GM06990 (cell line): ENCODE measurements around the gene C2CD4C.
"Not testable (repeated sequence)": the region's sequence is repeated elsewhere in the genome, so short reads cannot be mapped to it uniquely, and the experiment has no call there.

Experiments used
- DNase-seq: peaks from one replicate; pipeline ENCODE4 v3.0.0-alpha.2; 2011; ENCODE audit not compliant: insufficient read length; ENCODE audit errors: extremely low read depth
- H3K27me3 ChIP-seq: replicated peaks from 2 replicates; pipeline ENCODE4 v1.6.0; 2011; ENCODE audit warnings: low read length; ENCODE audit not compliant: control insufficient read depth, insufficient read depth
- H3K36me3 ChIP-seq: 2 replicates; pipeline ENCODE4 v1.5.1; 2011; ENCODE audit warnings: low read length; ENCODE audit not compliant: control insufficient read depth, insufficient read depth
- H3K4me3 ChIP-seq: replicated peaks from 2 replicates; pipeline ENCODE4 v1.5.1; 2011; ENCODE audit warnings: low read depth, mild to moderate bottlenecking, control low read depth, low read length
- TF ChIP-seq, protein P1 (sequence below): IDR thresholded peaks from 2 replicates; pipeline ENCODE4 v1.5.1; 2011; ENCODE audit warnings: low read length, control low read depth, mild to moderate bottlenecking, inconsistent platforms; ENCODE audit not compliant: insufficient read depth, poor library complexity, severe bottlenecking

C2CD4C gene

DNA sequence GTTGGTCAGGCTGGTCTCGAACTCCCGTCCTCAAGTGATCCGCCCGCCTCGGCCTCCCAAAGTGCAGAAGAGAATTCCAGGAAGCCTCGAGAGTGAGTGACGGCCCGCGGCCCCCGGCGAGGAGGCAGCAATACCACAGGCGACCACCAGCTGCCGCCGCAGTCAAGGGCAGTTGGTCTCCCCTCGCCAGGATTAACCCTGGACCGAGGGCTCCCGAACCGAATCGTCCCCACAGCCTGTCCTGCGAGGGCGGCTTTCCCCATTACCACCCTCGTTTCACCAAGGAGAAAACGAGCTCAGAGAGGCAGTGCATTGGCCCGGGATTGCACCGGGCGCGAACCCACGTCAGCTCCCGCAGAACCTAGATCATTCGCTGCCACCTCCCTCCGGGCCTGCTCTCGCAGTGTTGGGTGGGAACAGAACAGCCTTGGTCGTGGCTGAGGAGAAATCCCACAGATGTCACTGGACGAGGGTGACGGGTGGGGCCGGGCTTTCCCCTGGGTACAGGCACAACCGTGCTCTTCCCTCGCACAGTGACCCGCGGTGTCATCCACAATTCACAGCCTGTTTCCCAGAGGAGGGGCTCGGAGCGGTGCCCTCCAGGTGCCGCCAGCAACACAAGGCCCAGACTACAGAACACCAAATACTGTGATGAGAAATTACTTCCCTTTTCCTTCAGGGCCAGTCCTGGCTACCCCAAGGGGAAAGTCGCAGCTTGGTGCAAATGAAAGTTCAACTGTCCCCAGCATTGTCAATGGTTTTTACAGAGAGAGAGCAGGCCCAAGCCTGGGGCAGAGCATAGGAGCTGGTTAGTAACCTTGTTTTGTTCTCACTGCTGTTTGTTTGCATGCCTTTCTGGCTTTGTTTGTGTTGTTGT, 24.8 kb downstream of the C2CD4C start:
- no peak overlapping the region for H3K4me3 ChIP-seq
- TF ChIP-seq, protein P1, sequence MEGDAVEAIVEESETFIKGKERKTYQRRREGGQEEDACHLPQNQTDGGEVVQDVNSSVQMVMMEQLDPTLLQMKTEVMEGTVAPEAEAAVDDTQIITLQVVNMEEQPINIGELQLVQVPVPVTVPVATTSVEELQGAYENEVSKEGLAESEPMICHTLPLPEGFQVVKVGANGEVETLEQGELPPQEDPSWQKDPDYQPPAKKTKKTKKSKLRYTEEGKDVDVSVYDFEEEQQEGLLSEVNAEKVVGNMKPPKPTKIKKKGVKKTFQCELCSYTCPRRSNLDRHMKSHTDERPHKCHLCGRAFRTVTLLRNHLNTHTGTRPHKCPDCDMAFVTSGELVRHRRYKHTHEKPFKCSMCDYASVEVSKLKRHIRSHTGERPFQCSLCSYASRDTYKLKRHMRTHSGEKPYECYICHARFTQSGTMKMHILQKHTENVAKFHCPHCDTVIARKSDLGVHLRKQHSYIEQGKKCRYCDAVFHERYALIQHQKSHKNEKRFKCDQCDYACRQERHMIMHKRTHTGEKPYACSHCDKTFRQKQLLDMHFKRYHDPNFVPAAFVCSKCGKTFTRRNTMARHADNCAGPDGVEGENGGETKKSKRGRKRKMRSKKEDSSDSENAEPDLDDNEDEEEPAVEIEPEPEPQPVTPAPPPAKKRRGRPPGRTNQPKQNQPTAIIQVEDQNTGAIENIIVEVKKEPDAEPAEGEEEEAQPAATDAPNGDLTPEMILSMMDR = no peak
- H3K36me3 ChIP-seq = no peaks in the 10 kb centered on the region
- no peaks in the 10 kb centered on the region for H3K27me3 ChIP-seq
- DNase-seq = no peak

DNA sequence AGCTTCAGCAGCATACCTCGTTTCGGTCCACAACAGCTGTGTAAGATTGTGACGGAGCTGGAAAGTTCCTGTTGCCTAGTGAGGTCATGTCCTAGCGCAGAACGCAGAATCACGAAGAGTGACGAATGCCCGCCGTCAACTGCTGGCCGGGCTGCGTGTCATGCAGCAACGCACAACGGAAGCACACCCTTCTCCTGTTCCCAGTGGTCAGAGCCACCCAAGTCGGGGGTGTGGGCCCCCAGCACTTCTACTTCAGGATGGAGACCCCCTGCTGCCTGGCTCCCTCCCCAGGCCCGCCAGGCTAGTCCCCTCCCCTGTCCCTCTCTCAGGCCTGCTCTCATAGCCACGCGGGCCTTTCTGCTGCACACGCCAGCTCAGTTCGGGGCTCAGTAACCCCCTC, 25.9 kb downstream of the C2CD4C start:
- H3K36me3 ChIP-seq = no peaks in the 10 kb centered on the region
- no peaks in the 10 kb centered on the region for H3K27me3 ChIP-seq
- TF ChIP-seq, protein P1 = no peak
- 0 out of 2 replicates have a peak overlapping the region, but pooled peaks have one; percentile 16 for H3K4me3 ChIP-seq
- DNase-seq = no peak

DNA sequence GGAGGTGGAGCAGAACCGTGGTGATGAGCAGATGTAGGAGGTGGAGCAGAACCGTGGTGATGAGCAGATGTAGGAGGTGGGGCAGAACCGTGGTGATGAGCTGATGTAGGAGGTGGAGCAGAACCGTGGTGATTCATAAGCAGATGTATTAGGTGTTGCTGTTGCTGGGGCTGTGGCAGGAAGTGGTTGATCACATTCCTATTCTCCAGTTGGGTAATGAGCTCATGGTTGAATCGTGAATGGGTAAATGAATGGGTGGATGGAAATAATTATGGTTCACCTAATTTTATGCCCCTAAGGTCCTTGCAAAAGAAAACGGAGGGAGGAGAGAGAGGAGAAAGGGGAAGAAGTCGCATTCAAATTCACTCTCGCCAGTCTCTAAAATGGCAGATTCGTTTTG, 26.4 kb downstream of the C2CD4C start:
- H3K36me3 ChIP-seq, H3K27me3 ChIP-seq: not testable (repeated sequence)
- peak; percentile 64 for DNase-seq
- 0 out of 2 replicates have a peak overlapping the region, but pooled peaks have one; percentile 16 for H3K4me3 ChIP-seq

DNA sequence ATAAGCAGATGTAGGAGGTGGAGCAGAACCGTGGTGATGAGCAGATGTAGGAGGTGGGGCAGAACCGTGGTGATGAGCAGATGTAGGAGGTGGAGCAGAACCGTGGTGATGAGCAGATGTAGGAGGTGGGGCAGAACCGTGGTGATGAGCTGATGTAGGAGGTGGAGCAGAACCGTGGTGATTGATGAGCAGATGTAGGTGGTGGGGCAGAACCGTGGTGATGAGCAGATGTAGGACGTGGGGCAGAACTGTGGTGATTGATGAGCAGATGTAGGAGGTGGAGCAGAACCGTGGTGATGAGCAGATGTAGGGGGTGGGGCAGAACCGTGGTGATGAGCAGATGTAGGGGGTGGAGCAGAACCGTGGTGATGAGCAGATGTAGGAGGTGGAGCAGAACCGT, 27.0 kb downstream of the C2CD4C start:
- not testable (repeated sequence) for H3K4me3 ChIP-seq, H3K27me3 ChIP-seq, H3K36me3 ChIP-seq
- DNase-seq = peak; percentile 63

DNA sequence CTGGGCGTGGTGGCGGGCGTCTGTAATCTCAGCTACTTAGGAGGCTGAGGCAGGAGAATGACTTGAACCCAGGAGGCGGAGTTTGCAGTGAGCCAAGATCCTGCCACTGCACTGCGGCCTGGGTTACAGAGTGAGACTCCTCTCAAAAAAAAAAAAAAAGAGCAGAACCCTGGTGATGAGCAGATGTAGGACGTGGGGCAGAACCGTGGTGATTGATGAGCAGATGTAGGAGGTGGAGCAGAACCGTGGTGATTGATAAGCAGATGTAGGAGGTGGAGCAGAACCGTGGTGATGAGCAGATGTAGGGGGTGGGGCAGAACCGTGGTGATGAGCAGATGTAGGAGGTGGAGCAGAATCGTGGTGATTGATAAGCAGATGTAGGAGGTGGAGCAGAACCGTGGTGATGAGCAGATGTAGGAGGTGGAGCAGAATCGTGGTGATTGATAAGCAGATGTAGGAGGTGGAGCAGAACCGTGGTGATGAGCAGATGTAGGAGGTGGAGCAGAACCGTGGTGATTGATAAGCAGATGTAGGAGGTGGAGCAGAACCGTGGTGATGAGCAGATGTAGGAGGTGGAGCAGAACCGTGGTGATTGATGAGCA, 28.2 kb downstream of the C2CD4C start:
- H3K4me3 ChIP-seq, DNase-seq, H3K36me3 ChIP-seq, H3K27me3 ChIP-seq: not testable (repeated sequence)

DNA sequence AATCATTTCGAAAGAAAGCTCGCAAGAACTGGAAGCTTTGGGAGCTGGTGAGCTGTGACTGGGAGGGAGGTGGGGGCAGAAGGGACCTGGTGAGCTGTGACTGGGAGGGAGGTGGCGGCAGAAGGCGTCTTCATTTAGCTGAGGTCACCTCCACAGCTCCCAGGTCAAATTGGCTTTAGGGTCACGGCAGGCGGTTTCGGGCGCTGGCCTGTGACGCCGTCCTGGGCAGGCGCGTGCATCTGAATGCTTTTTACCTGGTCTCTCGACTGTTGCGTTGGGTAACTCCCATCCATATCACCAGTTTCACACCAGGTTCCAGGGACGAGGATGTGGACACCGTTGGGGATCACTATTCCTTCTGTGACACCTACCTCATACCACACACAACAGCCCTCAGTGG, 29.2 kb downstream of the C2CD4C start:
- TF ChIP-seq, protein P1 = no peak
- no peak overlapping the region for H3K4me3 ChIP-seq
- no peaks in the 10 kb centered on the region for H3K27me3 ChIP-seq
- no peak for DNase-seq
- H3K36me3 ChIP-seq = no peaks in the 10 kb centered on the region

DNA sequence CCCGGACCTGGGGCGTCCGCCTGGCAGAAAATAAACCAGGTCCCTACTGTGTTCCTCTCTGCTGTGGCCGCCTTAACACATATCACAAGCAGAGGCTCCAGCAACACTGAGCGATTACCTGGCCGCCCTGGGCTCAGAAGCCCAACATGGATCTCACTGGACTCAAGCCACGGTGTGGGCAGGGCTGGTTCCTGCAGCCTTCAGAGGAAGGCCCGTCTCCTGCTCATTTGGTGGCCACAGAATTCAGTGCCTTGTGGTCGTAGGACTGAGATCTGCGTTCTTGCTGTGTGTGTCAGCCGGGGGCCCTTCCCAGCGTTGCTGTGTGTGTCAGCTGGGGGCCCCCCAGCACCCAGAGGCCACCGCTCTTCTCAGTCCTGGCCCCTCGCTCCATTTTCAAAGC, 30.2 kb downstream of the C2CD4C start:
- H3K4me3 ChIP-seq = no peak overlapping the region
- TF ChIP-seq, protein P1 = no peak
- H3K36me3 ChIP-seq = no peaks in the 10 kb centered on the region
- H3K27me3 ChIP-seq = no peaks in the 10 kb centered on the region
- DNase-seq = no peak
